Activated CD4-positive, alpha-beta T cell treated with anti-CD3 and anti-CD28 coated beads, Interleukin-10, Interleukin-2, amounts not matched to agents 100 ng/mL and 50 ng/mL, durations not matched to agents 16 hours and 8 hours (primary cell): ENCODE results near the gene FOXP3.
"Not testable (repeated sequence)": the region's sequence is repeated elsewhere in the genome, so short reads cannot be mapped to it uniquely, and the experiment has no call there.

Experiments
- DNase-seq: peaks from one replicate; pipeline ENCODE4 v3.0.0-alpha.2; 2020

Gene FOXP3

GRCh38 chrX:49264460-49264859, at the start of gene FOXP3:
TSS of gene FOXP3 (minus strand) at chrX:49264710. CDS start at chrX:49258505, 6,205 bp downstream.
- DNase-seq = no peak

GRCh38 chrX:49312176-49312575, 47.7 kb upstream of the FOXP3 start:
- no peak for DNase-seq

GRCh38 chrX:49310371-49310770, 45.9 kb upstream of the FOXP3 start:
- DNase-seq = no peak

- DNase-seq = peak; percentile 14
Measured at GRCh38 chrX:49309401-49309981, 45.0 kb upstream of the FOXP3 start.

GRCh38 chrX:49308604-49309269, 44.2 kb upstream of the FOXP3 start:
- DNase-seq = peak; percentile 31

GRCh38 chrX:49307775-49308174, 43.3 kb upstream of the FOXP3 start:
- DNase-seq = not testable (repeated sequence)

- no peak for DNase-seq
Measured at GRCh38 chrX:49303346-49303745, 38.8 kb upstream of the FOXP3 start, which contains the start of gene GAGE10. TSS of gene GAGE10 (plus strand) at chrX:49303646. CDS start at chrX:49304860, 1,214 bp downstream.

- DNase-seq = no peak
Measured at GRCh38 chrX:49300703-49301102, 36.2 kb upstream of the FOXP3 start.

- DNase-seq = not testable (repeated sequence)
Measured at GRCh38 chrX:49299293-49299692, 34.8 kb upstream of the FOXP3 start.

- DNase-seq = no peak
Measured at GRCh38 chrX:49292400-49293362, 28.2 kb upstream of the FOXP3 start.

GRCh38 chrX:49291615-49292337, 27.3 kb upstream of the FOXP3 start:
- DNase-seq = peak; percentile 77

- DNase-seq = no peak
Measured at GRCh38 chrX:49290215-49290614, 25.7 kb upstream of the FOXP3 start.

- no peak for DNase-seq
Measured at GRCh38 chrX:49287665-49288064, 23.2 kb upstream of the FOXP3 start.

- DNase-seq = no peak
Measured at GRCh38 chrX:49286581-49286980, 22.1 kb upstream of the FOXP3 start.

GRCh38 chrX:49286136-49286535, 21.6 kb upstream of the FOXP3 start:
- DNase-seq = no peak

GRCh38 chrX:49284212-49284611, 19.7 kb upstream of the FOXP3 start:
- no peak for DNase-seq

GRCh38 chrX:49282647-49283011, 18.1 kb upstream of the FOXP3 start:
- no peak for DNase-seq

GRCh38 chrX:49278081-49278480, 13.6 kb upstream of the FOXP3 start:
- no peak for DNase-seq

- DNase-seq = peak; percentile 42
Measured at GRCh38 chrX:49277535-49277830, 13.0 kb upstream of the FOXP3 start.

- peak; percentile 29 for DNase-seq
Measured at GRCh38 chrX:49276671-49277534, 12.4 kb upstream of the FOXP3 start.

- DNase-seq = no peak
Measured at GRCh38 chrX:49276207-49276606, 11.7 kb upstream of the FOXP3 start.

GRCh38 chrX:49273181-49273727, 8.7 kb upstream of the FOXP3 start:
- DNase-seq = peak; percentile 76
